Dermis microvascular lymphatic vessel endothelial cell (primary cell): ENCODE measurements around the gene SDC1. TPM values are rescaled to one million over a fixed set of nuclear protein-coding genes. Genes with fewer than 3 reads are reported as not detected.

Experiments used
- DNase-seq, 2 donors: peaks; one replicate each; pipeline versions ENCODE4 v3.0.0 to v3.0.0-alpha.2; 2010; ENCODE audit warnings: low read depth in 2 of 2
- total RNA-seq: library from RNA; depleted of rRNA; stranded (reverse); fragments of >200 nt; gene quantifications from 2 replicates; pipeline ENCODE4 v1.2.1, GENCODE V29; 2014

Gene SDC1
- total RNA-seq, 1 donor from 2014 or later, result 2.6 TPM

- DNase-seq, result no peak
Measured at GRCh38 chr2:20184067-20184938, 40.6 kb downstream of the SDC1 start.

GRCh38 chr2:20183373-20183772 is 41.6 kb downstream of the SDC1 start:
- no peak for DNase-seq

- no peak for DNase-seq
Measured at GRCh38 chr2:20182241-20182931, 42.5 kb downstream of the SDC1 start.

GRCh38 chr2:20181761-20182160 is 43.2 kb downstream of the SDC1 start:
- no peak for DNase-seq

GRCh38 chr2:20180676-20181648 is 44.0 kb downstream of the SDC1 start:
- DNase-seq, result no peak

- DNase-seq, result no peak
Measured at GRCh38 chr2:20179755-20180594, 45.0 kb downstream of the SDC1 start.

GRCh38 chr2:20179466-20179754 is 45.5 kb downstream of the SDC1 start:
- no peak for DNase-seq

GRCh38 chr2:20178666-20179465 is 46.1 kb downstream of the SDC1 start:
- DNase-seq, result no peak

- no peak for DNase-seq
Measured at GRCh38 chr2:20178249-20178607, 46.7 kb downstream of the SDC1 start.

- no peak for DNase-seq
Measured at GRCh38 chr2:20177556-20178248, 47.2 kb downstream of the SDC1 start.

GRCh38 chr2:20176760-20177159 is 48.2 kb downstream of the SDC1 start:
- DNase-seq, result no peak

- DNase-seq, result no peak
Measured at GRCh38 chr2:20175931-20176330, 49.0 kb downstream of the SDC1 start.

- DNase-seq, result no peak
Measured at GRCh38 chr2:20175267-20175666, 49.7 kb downstream of the SDC1 start.

- no peak for DNase-seq
Measured at GRCh38 chr2:20174410-20174809, 50.5 kb downstream of the SDC1 start.

GRCh38 chr2:20173496-20174402 is 51.2 kb downstream of the SDC1 start:
- DNase-seq, result no peak

- no peak for DNase-seq
Measured at GRCh38 chr2:20173064-20173463, 51.9 kb downstream of the SDC1 start.

GRCh38 chr2:20172273-20173055 is 52.5 kb downstream of the SDC1 start:
- DNase-seq, result no peak
